Heart left ventricle (tissue), 13 donors: ENCODE results near the gene ACVRL1.

Source experiments
- POLR2A ChIP-seq, 2 donors: fragments of 450-650 bp; IDR thresholded peaks; one replicate each; pipeline ENCODE4 v1.6.1; 2017; ENCODE audit warnings: antibody characterized with exemption in 2 of 2, mild to moderate bottlenecking in 2 of 2, moderate library complexity in 2 of 2
- TF ChIP-seq, protein P1 (sequence below), 12 donors: fragments of 200-600 bp; sonication (generic) in 4 of 12; IDR thresholded peaks; one replicate each; pipeline versions ENCODE4 v1.5.0 to v1.8.0; 2018 to 2022; ENCODE audit warnings: antibody characterized with exemption in 12 of 12, mild to moderate bottlenecking in 5 of 12
- donor health status: ischemic (EF 13 %, LVEDD 7.1; RV severe dilation, severe dysfunction).
- donor health status: DM: no; HTN: yes; CAD: no.
- donor health status: DM: no; HTN: no; CAD: no.
- donor health status: ischemic (EF 25% LVEDD 6.9; RV normal size, moderate dysfunction).
- donor health status: ischemic (EF 25% LVEDD 5.7; RV mildly dilated, moderate dysfunction).
- donor health status: ischemic (EF 35%, LVEDD 5.7; RV mildly dilated, moderate dysfunction).
- donor health status: nonischemic (EF 11% LVEDD 7.7; RV severe dilation, severe dysfunction).
- donor health status: DM: yes; HTN: yes; CAD: no.
- donor health status: PGD.
- donor health status: ischemic (EF 29% LVEDD 5.4; RV normal size, mild dysfunction).
- donor health status: nonischemic (EF 23%, LVEDD 6.1; RV moderate dilation, normal function).

DNA sequence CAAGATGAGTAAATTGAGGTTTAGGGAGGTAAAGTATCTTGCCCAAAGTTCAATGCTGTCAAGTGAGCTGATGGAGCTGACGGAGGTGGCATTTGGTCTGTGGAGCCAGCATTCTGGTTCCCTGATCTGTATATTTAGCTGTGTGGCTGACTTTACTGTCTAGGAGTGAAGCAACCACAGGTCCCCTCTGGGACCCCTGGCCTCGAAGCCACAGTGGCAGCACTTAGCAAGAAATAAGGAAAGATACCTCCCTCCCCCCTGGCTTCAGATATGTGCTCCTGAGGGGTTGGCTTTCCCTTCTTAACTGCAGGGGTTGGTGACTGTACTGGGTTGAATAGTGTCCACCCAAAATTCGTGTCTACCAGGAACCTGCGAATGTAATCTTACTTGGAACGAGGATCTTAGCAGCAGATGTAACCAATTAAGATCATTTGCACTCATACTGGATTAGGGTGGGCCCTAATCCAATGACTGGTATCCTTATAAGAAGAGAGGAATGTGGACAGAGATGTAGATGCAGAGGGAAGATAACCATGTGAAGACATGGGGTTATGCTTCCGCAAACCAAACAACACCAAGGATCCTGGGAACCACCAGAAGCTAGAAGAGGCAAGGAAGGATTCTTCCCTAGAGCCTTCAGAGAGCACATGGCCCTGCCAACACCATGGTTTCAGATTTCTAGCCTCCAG lies 42.2 kb downstream of the ACVRL1 start:
- TF ChIP-seq, protein P1, sequence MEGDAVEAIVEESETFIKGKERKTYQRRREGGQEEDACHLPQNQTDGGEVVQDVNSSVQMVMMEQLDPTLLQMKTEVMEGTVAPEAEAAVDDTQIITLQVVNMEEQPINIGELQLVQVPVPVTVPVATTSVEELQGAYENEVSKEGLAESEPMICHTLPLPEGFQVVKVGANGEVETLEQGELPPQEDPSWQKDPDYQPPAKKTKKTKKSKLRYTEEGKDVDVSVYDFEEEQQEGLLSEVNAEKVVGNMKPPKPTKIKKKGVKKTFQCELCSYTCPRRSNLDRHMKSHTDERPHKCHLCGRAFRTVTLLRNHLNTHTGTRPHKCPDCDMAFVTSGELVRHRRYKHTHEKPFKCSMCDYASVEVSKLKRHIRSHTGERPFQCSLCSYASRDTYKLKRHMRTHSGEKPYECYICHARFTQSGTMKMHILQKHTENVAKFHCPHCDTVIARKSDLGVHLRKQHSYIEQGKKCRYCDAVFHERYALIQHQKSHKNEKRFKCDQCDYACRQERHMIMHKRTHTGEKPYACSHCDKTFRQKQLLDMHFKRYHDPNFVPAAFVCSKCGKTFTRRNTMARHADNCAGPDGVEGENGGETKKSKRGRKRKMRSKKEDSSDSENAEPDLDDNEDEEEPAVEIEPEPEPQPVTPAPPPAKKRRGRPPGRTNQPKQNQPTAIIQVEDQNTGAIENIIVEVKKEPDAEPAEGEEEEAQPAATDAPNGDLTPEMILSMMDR (IDR thresholded peaks at IDR 0.05), result no peak
- no peak for TF ChIP-seq POLR2A (IDR thresholded peaks at IDR 0.05)
